HG03442 (cell line): ENCODE results near the gene ZKSCAN7.
A peak's percentile ranks its signal among the peaks of the same experiment; 100 is the strongest.
"Not testable (repeated sequence)": the region's sequence is repeated elsewhere in the genome, so short reads cannot be mapped to it uniquely, and the experiment has no call there.

ENCODE experiments used
- ATAC-seq: cut with Tn5 transposase; IDR thresholded peaks from one replicate; pipeline ENCODE4 v1.9.1; 2021; ENCODE audit warnings: mild to moderate bottlenecking, moderate library complexity; ENCODE audit not compliant: unreplicated experiment

The ZKSCAN7 gene

DNA sequence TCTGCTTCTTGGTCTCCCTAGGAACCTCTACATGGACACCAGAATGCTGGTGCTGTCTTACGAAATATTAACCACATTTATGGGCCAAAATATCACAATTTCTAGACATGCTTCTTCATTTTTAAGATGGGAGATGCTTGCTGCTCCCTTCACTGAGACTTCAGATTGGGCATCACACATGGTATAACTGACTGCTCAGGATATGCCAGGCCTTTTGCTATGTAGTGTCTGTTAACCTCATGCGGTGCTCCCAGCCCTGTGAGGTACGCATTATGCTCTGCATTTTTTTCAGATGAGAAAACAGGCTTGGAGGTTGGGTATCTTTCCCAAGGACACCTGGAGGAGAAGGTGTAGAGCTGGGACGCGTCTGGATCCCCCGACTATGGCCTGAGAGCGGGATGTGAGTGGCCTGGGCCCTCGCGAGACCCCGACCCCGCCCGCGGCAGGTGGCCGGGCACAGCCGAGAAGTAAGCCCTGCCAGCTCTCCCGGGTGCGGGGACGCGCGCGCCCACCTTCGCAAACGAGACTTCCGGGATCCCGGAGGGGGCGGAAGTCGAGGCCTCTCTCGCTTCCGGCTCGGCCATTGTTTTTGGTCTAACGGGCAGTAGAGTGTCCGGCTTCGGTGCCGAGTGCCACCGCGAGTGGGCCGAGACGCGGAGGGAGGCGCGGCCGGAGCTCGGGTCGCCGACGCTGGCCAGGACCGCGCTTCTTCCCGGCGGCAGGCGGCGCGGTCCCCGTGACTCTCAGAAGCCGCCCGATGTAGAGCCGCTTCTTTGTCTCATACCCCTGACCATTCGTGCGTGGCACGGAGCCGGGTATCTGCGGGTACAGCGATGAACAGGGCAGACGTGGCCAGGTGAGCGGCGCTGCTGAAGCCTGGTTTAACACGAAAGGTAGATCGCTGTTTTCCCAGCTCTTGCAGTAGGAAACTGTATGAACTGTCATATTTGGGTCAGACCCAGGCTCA, at the start of gene ZKSCAN7:
Gene ZKSCAN7, plus strand, starts transcription at position 568 of the 967 bp plus-strand sequence. CDS start 1,855 bp downstream, outside the sequence.
- peak; percentile 74 for ATAC-seq

DNA sequence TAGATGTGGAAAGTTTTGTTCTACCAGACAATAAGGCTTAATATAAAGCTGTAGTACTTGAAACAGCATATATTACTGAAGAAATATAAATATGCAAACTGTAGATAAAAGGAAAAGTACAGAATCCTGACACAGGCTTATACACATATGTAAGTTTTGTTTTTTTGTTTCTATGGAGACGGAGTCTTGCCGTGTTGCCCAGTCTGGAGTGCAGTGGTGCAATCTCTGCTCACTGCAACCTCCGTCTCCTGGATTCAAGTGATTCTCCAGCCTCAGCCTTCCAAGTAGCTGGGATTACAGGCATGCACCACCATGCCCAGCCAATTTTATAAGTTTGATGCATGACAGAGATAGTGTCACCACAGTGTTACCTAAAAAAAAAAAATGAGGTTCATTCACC, 48.4 kb upstream of the ZKSCAN7 start:
- no peak for ATAC-seq

DNA sequence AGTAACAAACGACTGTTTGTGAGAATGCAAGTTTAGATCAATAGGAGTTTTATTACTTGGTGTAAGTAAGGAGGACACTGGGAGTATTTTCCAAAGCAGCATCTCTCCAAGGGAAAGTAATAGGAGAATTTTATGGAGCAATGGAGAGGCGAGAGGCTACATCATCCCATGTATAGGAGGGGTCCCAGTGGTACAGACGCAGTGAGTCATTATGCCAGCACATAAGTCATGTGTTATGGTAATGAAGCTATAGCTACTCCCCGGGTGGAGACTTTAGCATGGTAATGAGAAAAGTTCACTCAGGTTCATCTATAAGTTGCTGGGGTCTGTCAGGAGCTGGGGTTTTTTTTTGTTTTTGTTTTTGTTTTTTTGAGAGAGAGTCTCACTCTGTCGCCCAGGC, 48.0 kb upstream of the ZKSCAN7 start:
- no peak for ATAC-seq

DNA sequence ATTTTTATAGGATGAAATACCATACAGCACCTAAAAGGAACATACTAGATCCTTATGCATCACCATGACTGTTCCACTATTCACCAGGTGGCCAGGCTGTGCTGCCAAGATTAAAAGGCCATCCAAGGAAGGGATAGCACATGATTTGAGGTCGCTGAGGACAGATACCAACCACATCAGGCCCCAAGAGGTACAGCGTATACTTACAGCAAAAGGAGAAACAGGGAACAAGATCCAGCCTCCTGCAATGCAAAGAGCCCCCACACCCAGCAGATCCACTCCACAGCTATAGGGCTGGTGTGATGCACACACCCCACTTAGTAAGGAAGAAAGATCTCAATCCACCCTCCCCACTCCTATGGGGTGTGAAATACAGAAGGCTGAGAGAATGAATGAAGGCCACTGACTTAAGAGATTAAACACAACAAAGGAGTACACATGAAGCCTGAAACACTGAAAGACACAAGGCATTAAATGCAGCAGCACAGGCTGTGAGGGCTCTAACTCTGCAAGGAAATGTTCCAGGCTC, 45.5 kb upstream of the ZKSCAN7 start:
- ATAC-seq = no peak

- ATAC-seq = peak; percentile 15
These were observed 45.0 kb upstream of the ZKSCAN7 start for GRCh38 chr3:44510000-44510368.

DNA sequence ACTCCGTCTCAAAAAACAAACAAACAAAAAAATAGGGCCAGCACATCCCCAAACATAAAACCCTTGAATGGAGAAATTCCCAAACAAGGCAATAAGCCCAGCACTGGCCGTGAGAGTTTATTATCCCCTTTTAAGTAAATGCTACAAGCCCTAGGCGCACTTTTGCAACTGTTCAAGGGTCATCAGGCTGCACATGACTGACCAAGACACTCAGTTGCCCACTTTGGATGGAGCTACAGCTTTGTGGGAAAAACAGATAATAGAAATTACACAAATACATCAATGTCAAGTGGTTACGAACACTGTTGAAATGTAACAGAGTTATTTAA, 43.8 kb upstream of the ZKSCAN7 start:
- no peak for ATAC-seq

GRCh38 chr3:44513513-44513912, 41.5 kb upstream of the ZKSCAN7 start:
- no peak for ATAC-seq

DNA sequence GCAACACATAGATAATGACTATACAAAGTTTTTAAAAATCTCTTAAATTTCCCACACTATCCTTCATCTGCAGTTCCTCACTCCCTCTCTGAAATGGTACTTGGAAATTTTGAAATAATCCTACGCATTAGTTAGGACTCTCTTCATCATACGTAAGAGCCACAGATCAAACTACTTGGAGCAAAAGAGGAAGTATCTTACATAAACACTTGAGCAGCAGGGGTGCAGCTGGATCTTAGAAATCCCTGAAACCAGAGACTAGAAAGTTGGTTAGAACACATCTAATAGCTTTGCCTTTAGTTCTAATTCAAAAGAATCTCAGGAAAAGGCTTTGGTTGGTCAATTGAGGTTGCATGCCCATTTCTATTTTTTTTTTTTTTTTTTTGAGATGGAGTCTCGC, 38.8 kb upstream of the ZKSCAN7 start:
- ATAC-seq = no peak

GRCh38 chr3:44518782-44519156, 36.2 kb upstream of the ZKSCAN7 start:
- ATAC-seq = no peak

GRCh38 chr3:44521721-44522120, 33.3 kb upstream of the ZKSCAN7 start:
- ATAC-seq = no peak

- ATAC-seq = no peak
These were observed 32.5 kb upstream of the ZKSCAN7 start for GRCh38 chr3:44522494-44522933.

DNA sequence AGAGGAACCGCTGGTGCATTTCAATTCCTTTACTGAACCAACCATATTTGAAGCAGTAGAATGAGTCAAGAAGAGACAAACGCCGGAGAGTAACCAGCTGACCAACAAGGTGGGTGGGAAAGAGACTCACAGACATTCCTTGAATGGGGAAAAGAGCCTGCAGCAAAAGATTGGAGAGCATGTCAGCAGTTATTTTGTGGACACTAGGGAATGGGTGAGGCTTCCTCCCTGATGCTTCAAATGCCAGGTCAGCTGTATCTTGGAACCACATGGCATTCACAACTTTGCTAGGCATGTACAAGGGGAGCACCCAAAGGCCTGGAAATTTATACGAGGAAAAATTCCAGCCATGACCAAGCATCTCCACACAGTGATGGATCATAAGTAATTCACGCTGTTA, 29.9 kb upstream of the ZKSCAN7 start:
- no peak for ATAC-seq

DNA sequence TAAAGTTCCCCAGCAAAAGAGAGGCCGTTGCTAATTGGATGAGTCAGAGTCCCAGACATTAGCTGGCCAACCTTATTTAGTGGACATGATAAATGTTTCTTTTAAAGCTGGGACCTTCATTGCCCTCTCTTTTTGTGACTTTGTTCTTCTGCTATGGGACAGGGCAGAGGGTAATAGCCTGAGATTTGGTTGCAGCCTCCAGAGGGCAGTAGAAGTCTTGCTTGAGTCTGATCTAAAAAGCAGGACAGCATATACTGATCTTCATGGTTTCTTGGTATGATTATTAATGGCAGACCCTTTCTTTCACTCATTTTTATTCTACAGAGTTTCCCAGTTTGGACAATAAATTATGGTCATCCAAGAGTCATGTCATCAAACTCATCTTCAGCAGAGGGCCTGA, 25.1 kb upstream of the ZKSCAN7 start:
- no peak for ATAC-seq

DNA sequence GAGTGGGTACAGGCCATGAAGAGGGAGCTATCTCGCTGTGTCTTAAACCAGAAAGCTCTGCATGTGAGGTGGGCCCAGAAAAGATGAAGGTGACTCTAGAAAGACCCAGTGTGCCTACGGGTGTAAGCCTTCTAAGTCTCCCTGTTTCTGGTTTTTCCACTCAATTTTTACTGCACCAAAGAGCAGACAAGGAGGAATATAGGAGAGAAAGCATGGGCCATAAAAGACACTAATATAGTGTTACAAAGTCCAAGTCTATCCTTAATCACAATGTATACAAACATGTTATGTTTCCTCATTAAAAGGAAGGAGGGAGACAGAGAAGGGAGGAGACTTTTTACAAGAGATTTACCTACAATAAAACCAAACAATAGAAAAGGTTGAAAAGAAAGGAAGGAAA, 24.1 kb upstream of the ZKSCAN7 start:
- no peak for ATAC-seq

DNA sequence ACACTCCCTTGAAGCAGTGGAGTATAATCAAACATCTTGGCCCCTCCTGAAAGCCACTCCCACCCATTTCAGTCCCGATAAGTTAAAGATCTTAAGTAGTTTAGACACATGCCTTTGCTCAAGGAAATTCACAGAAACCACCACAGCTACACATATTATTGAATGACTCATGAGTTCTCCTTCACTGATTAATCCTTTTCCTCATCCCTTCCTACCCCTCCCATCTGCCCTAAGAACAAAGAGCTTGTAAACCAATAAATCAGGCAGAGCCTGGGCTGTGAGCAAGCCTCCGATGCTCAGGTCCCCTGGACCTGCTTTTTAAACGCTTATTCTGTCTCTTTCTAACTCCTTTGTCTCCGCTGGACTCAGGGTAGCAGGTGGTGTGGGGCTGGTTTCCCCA, 20.3 kb upstream of the ZKSCAN7 start:
- not testable (repeated sequence) for ATAC-seq

DNA sequence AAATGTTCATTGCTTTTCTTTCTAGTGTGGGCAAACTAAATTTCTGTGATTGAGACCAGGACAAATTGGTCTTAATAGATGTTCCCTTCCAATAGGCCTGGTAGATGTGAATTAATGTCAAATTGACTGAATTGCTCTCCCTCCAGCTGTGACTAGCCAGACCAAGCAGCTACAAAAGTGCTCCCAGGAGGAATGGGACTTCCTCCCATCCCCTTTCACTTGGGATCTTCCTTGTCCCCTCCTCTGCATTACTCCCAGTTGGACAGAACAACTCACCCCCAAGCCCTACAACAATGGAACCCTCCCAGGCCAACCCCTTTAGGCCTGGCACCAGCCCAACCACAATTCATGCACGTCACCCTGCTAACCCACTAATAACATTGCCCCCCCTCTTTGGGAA, 19.6 kb upstream of the ZKSCAN7 start:
- no peak for ATAC-seq

DNA sequence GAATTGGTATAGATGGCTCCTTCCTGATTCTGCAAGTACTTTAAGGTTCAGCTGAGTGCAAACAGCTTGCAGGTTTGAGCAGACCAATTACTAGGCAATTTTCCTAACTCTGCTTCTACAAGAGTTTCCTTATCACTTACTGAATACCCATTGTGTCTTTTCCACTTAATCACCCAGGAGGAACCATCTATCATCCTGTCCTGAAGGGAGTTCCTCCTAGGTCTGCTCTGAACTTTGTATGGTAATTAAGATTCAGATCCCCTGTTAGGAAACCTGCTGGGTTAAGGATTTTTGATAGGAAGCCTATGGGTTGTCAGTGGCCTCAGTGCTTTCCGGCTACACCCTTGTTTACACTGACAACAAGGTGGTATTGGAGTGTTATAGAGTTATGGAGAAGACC, 10.2 kb upstream of the ZKSCAN7 start:
- not testable (repeated sequence) for ATAC-seq

DNA sequence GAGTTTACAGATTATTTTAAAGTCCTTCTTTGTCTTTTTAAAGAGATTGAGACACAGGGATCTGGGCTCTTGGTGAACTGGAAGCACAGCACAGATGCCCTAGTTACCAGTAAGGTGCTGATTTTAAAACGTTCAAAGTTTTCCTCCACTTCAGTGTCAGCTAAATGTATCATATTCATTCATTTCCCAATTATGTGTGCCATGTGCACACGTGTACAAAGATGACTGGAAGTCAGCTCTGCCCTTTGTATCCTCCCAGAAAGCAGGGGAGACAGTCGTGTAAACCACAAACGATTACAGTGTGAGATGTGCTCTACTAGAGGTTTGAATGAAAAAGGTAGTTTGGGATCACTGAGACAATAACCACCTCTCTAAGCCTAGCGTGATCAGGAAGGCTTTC, 730 bp downstream of the ZKSCAN7 start:
- ATAC-seq = no peak

GRCh38 chr3:44557074-44557473, 2.1 kb downstream of the ZKSCAN7 start:
- ATAC-seq = no peak

- no peak for ATAC-seq
These were observed 6.1 kb downstream of the ZKSCAN7 start for GRCh38 chr3:44561076-44561475.

GRCh38 chr3:44562147-44562546, 7.2 kb downstream of the ZKSCAN7 start:
- no peak for ATAC-seq

DNA sequence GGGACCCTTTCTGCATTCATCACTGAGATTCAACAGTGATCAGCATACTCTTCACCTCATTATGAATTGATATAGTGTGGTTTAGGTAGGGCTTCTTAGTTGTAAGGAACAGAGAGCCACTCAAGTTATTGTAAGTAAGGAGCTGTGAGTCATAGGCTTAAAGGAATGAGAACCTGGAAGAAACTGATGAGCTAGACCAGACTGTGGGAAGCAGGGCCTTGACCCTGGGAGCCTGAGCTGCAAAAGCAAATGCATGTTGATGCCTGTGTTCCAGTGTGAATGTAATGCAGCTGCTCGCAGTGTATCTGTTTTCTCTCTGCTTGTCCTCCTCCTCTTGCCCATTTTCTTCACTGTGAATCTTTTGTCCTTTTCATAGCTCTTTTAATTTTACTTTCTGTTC, 13.6 kb downstream of the ZKSCAN7 start:
- ATAC-seq = no peak

DNA sequence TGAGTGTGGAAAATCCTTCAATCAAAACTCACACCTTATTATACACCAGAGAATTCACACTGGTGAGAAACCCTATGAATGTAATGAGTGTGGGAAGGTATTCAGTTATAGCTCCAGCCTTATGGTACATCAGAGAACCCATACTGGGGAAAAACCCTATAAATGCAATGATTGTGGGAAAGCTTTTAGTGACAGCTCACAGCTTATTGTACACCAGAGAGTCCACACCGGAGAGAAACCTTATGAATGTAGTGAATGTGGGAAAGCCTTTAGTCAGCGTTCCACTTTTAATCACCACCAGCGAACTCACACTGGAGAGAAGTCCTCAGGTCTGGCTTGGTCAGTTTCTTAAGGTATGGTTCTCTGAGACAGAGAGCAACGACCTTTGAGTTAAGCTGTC, 16.0 kb downstream of the ZKSCAN7 start:
- no peak for ATAC-seq
